Measurements from ENCODE around the gene VSIR.

GRCh38 chr10:71697938-71698709 is 75.2 kb downstream of the VSIR start:
- TF ChIP-seq POLR2AphosphoS5 (IDR thresholded peaks at IDR 0.05; ENCODE audit: low read depth, low read length), result no peak
- TF ChIP-seq REST (IDR thresholded peaks at IDR 0.05; ENCODE audit: insufficient read depth in 1 of 2, low read depth in 2 of 2, low read length in 2 of 2), result no peak

Measured in PFSK-1 (cell line).